ENCODE data around the gene LRFN2.

The LRFN2 gene

GRCh38 chr6:40582892-40583291, 4.3 kb downstream of the LRFN2 start:
- WGBS, 2 donors (ENCODE audit: extremely low coverage in 2 of 2, insufficient read length in 2 of 2, insufficient replicate concordance in 1 of 2) = no CpG with 5 or more reads among the region's 3 CpGs

GRCh38 chr6:40579101-40579500, 8.1 kb downstream of the LRFN2 start:
- H2BK15ac ChIP-seq (ENCODE audit: low read length) = no peak overlapping the region
- H3K4me1 ChIP-seq (ENCODE audit: control insufficient read depth in 2 of 2, insufficient read depth in 1 of 2, low read depth in 1 of 2, low read length in 2 of 2) = peaks cover 0 to 9% of the 10 kb centered on the region in 2 donors
- H3K27me3 ChIP-seq (ENCODE audit: control insufficient read depth in 3 of 3, insufficient read depth in 3 of 3, low read depth in 1 of 3, low read length in 3 of 3) = peaks cover 0 to 2% (median 0%) of the 10 kb centered on the region in 3 experiments
- H3K23ac ChIP-seq (ENCODE audit: low read depth, low read length, poor library complexity) = no peak overlapping the region
- no peaks in the 10 kb centered on the region for H3K9me3 ChIP-seq (replicated peaks in 1 of 2; ENCODE audit: control insufficient read depth in 2 of 2, insufficient read depth in 1 of 2, low read depth in 1 of 2, low read length in 2 of 2)
- H3K27ac ChIP-seq (replicated peaks; ENCODE audit: low read length) = no peak overlapping the region
- H4K8ac ChIP-seq (ENCODE audit: low read depth, low read length) = no peak overlapping the region
- H2BK120ac ChIP-seq (ENCODE audit: low read depth, low read length) = no peak overlapping the region
- H2BK5ac ChIP-seq (ENCODE audit: low read length) = no peak overlapping the region
- H3K18ac ChIP-seq (ENCODE audit: low read length) = no peak overlapping the region
- no peak overlapping the region for H3K4me3 ChIP-seq (ENCODE audit: low read length in 2 of 2)
- H3K4ac ChIP-seq (ENCODE audit: low read length) = no peak overlapping the region
- H3K14ac ChIP-seq (ENCODE audit: low read length) = no peak overlapping the region
- no peak overlapping the region for H3K9ac ChIP-seq (ENCODE audit: low read depth, low read length, poor library complexity)
- no CpG with 5 or more reads among the region's 3 CpGs for WGBS, 2 donors (ENCODE audit: extremely low coverage in 2 of 2, insufficient read length in 2 of 2, insufficient replicate concordance in 1 of 2)
- H2BK12ac ChIP-seq (ENCODE audit: low read length) = no peak overlapping the region
- no peaks in the 10 kb centered on the region for H3K36me3 ChIP-seq (replicated peaks in 1 of 2; ENCODE audit: control insufficient read depth in 2 of 2, insufficient read depth in 2 of 2, low read length in 2 of 2)
- DNase-seq (ENCODE audit: low spot score) = no peak
- H2AFZ ChIP-seq (ENCODE audit: low read length) = no peak overlapping the region
- no peak overlapping the region for H2AK5ac ChIP-seq (ENCODE audit: low read depth, low read length)
- H4K91ac ChIP-seq (ENCODE audit: low read depth, low read length, poor library complexity) = no peak overlapping the region
- no peak overlapping the region for H3K4me2 ChIP-seq (ENCODE audit: insufficient read depth, low read length, poor library complexity, severe bottlenecking)
- peaks cover 1% of the 10 kb centered on the region for H3K79me1 ChIP-seq (ENCODE audit: low read depth, low read length)

More at GRCh38 chr6:40582892-40583291, 4.3 kb downstream of the LRFN2 start:
- no peaks in the 10 kb centered on the region for H3K36me3 ChIP-seq (replicated peaks in 1 of 2; ENCODE audit: control insufficient read depth in 2 of 2, insufficient read depth in 2 of 2, low read length in 2 of 2)
- H3K9me3 ChIP-seq (replicated peaks in 1 of 2; ENCODE audit: control insufficient read depth in 2 of 2, insufficient read depth in 1 of 2, low read depth in 1 of 2, low read length in 2 of 2) = no peaks in the 10 kb centered on the region
- no peak overlapping the region for H2BK120ac ChIP-seq (ENCODE audit: low read depth, low read length)
- no peak overlapping the region for H2BK15ac ChIP-seq (ENCODE audit: low read length)
- no peak overlapping the region for H3K4ac ChIP-seq (ENCODE audit: low read length)
- H3K9ac ChIP-seq (ENCODE audit: low read depth, low read length, poor library complexity) = no peak overlapping the region
- no peak overlapping the region for H2AK5ac ChIP-seq (ENCODE audit: low read depth, low read length)
- no peak overlapping the region for H4K8ac ChIP-seq (ENCODE audit: low read depth, low read length)
- peaks cover 1% of the 10 kb centered on the region for H3K79me1 ChIP-seq (ENCODE audit: low read depth, low read length)
- no peak overlapping the region for H2AFZ ChIP-seq (ENCODE audit: low read length)
- no peak overlapping the region for H2BK12ac ChIP-seq (ENCODE audit: low read length)
- no peak overlapping the region for H3K4me3 ChIP-seq (ENCODE audit: low read length in 2 of 2)
- H3K14ac ChIP-seq (ENCODE audit: low read length) = no peak overlapping the region
- DNase-seq (ENCODE audit: low spot score) = no peak
- H3K27ac ChIP-seq (replicated peaks; ENCODE audit: low read length) = no peak overlapping the region
- H3K18ac ChIP-seq (ENCODE audit: low read length) = no peak overlapping the region
- H3K4me2 ChIP-seq (ENCODE audit: insufficient read depth, low read length, poor library complexity, severe bottlenecking) = no peak overlapping the region
- peaks cover 0 to 39% (median 15%) of the 10 kb centered on the region in 3 experiments for H3K27me3 ChIP-seq (ENCODE audit: control insufficient read depth in 3 of 3, insufficient read depth in 3 of 3, low read depth in 1 of 3, low read length in 3 of 3)
- H3K23ac ChIP-seq (ENCODE audit: low read depth, low read length, poor library complexity) = no peak overlapping the region
- no peak overlapping the region for H2BK5ac ChIP-seq (ENCODE audit: low read length)
- no peak overlapping the region for H4K91ac ChIP-seq (ENCODE audit: low read depth, low read length, poor library complexity)
- H3K4me1 ChIP-seq (ENCODE audit: control insufficient read depth in 2 of 2, insufficient read depth in 1 of 2, low read depth in 1 of 2, low read length in 2 of 2) = peaks cover under 1 to 17% of the 10 kb centered on the region in 2 donors

GRCh38 chr6:40577672-40578071, 9.5 kb downstream of the LRFN2 start:
- H2AK5ac ChIP-seq (ENCODE audit: low read depth, low read length) = no peak overlapping the region
- no peak overlapping the region for H2AFZ ChIP-seq (ENCODE audit: low read length)
- WGBS, 2 donors (ENCODE audit: extremely low coverage in 2 of 2, insufficient read length in 2 of 2, insufficient replicate concordance in 1 of 2) = no CpG with 5 or more reads among the region's 4 CpGs
- no peak overlapping the region for H4K91ac ChIP-seq (ENCODE audit: low read depth, low read length, poor library complexity)
- H3K18ac ChIP-seq (ENCODE audit: low read length) = no peak overlapping the region
- H2BK15ac ChIP-seq (ENCODE audit: low read length) = no peak overlapping the region
- no peak overlapping the region for H3K27ac ChIP-seq (replicated peaks; ENCODE audit: low read length)
- no peak for DNase-seq (ENCODE audit: low spot score)
- H2BK120ac ChIP-seq (ENCODE audit: low read depth, low read length) = no peak overlapping the region
- H2BK5ac ChIP-seq (ENCODE audit: low read length) = no peak overlapping the region
- no peaks in the 10 kb centered on the region for H3K36me3 ChIP-seq (replicated peaks in 1 of 2; ENCODE audit: control insufficient read depth in 2 of 2, insufficient read depth in 2 of 2, low read length in 2 of 2)
- H3K4me3 ChIP-seq (ENCODE audit: low read length in 2 of 2) = no peak overlapping the region
- H3K4ac ChIP-seq (ENCODE audit: low read length) = no peak overlapping the region
- H3K79me1 ChIP-seq (ENCODE audit: low read depth, low read length) = peaks cover 1% of the 10 kb centered on the region
- H3K14ac ChIP-seq (ENCODE audit: low read length) = no peak overlapping the region
- no peaks in the 10 kb centered on the region for H3K9me3 ChIP-seq (replicated peaks in 1 of 2; ENCODE audit: control insufficient read depth in 2 of 2, insufficient read depth in 1 of 2, low read depth in 1 of 2, low read length in 2 of 2)
- no peak overlapping the region for H3K23ac ChIP-seq (ENCODE audit: low read depth, low read length, poor library complexity)
- H3K9ac ChIP-seq (ENCODE audit: low read depth, low read length, poor library complexity) = no peak overlapping the region
- H4K8ac ChIP-seq (ENCODE audit: low read depth, low read length) = no peak overlapping the region
- H3K4me2 ChIP-seq (ENCODE audit: insufficient read depth, low read length, poor library complexity, severe bottlenecking) = no peak overlapping the region
- no peak overlapping the region for H2BK12ac ChIP-seq (ENCODE audit: low read length)
- peaks cover 0 to 9% of the 10 kb centered on the region in 2 donors for H3K4me1 ChIP-seq (ENCODE audit: control insufficient read depth in 2 of 2, insufficient read depth in 1 of 2, low read depth in 1 of 2, low read length in 2 of 2)
- no peaks in the 10 kb centered on the region for H3K27me3 ChIP-seq (ENCODE audit: control insufficient read depth in 3 of 3, insufficient read depth in 3 of 3, low read depth in 1 of 3, low read length in 3 of 3)

- H4K91ac ChIP-seq (ENCODE audit: low read depth, low read length, poor library complexity) = no peak overlapping the region
- no peak overlapping the region for H3K23ac ChIP-seq (ENCODE audit: low read depth, low read length, poor library complexity)
- H3K9ac ChIP-seq (ENCODE audit: low read depth, low read length, poor library complexity) = no peak overlapping the region
- H3K4ac ChIP-seq (ENCODE audit: low read length) = no peak overlapping the region
- no peak overlapping the region for H2AFZ ChIP-seq (ENCODE audit: low read length)
- WGBS, 2 donors (ENCODE audit: extremely low coverage in 2 of 2, insufficient read length in 2 of 2, insufficient replicate concordance in 1 of 2) = no CpG with 5 or more reads among the region's 5 CpGs
- no peak overlapping the region for H3K18ac ChIP-seq (ENCODE audit: low read length)
- no peak overlapping the region for H3K14ac ChIP-seq (ENCODE audit: low read length)
- H3K4me1 ChIP-seq (ENCODE audit: control insufficient read depth in 2 of 2, insufficient read depth in 1 of 2, low read depth in 1 of 2, low read length in 2 of 2) = peaks cover 0 to 9% of the 10 kb centered on the region in 2 donors
- H2AK5ac ChIP-seq (ENCODE audit: low read depth, low read length) = no peak overlapping the region
- peaks cover 1% of the 10 kb centered on the region for H3K79me1 ChIP-seq (ENCODE audit: low read depth, low read length)
- no peaks in the 10 kb centered on the region for H3K36me3 ChIP-seq (replicated peaks in 1 of 2; ENCODE audit: control insufficient read depth in 2 of 2, insufficient read depth in 2 of 2, low read length in 2 of 2)
- H2BK5ac ChIP-seq (ENCODE audit: low read length) = no peak overlapping the region
- no peak overlapping the region for H3K4me2 ChIP-seq (ENCODE audit: insufficient read depth, low read length, poor library complexity, severe bottlenecking)
- no peaks in the 10 kb centered on the region for H3K9me3 ChIP-seq (replicated peaks in 1 of 2; ENCODE audit: control insufficient read depth in 2 of 2, insufficient read depth in 1 of 2, low read depth in 1 of 2, low read length in 2 of 2)
- no peak overlapping the region for H3K27ac ChIP-seq (replicated peaks; ENCODE audit: low read length)
- DNase-seq (ENCODE audit: low spot score) = no peak
- H2BK12ac ChIP-seq (ENCODE audit: low read length) = no peak overlapping the region
- H4K8ac ChIP-seq (ENCODE audit: low read depth, low read length) = no peak overlapping the region
- H2BK15ac ChIP-seq (ENCODE audit: low read length) = no peak overlapping the region
- H3K4me3 ChIP-seq (ENCODE audit: low read length in 2 of 2) = no peak overlapping the region
- H3K27me3 ChIP-seq (ENCODE audit: control insufficient read depth in 3 of 3, insufficient read depth in 3 of 3, low read depth in 1 of 3, low read length in 3 of 3) = no peaks in the 10 kb centered on the region
- H2BK120ac ChIP-seq (ENCODE audit: low read depth, low read length) = no peak overlapping the region
These were observed 13.9 kb downstream of the LRFN2 start for GRCh38 chr6:40573221-40573620.
